Stimulated activated CD4-positive, alpha-beta T cell treated with anti-CD3 and anti-CD28 coated beads, TNF-alpha, amount 100 ng/mL, for 48 hours (primary cell): ENCODE results near the gene ITGA7.

Experiments used
- DNase-seq, 3 donors: peaks; one replicate each; pipeline ENCODE4 v3.0.0-alpha.2; 2020; ENCODE audit warnings: low read depth in 3 of 3

The ITGA7 gene

DNA sequence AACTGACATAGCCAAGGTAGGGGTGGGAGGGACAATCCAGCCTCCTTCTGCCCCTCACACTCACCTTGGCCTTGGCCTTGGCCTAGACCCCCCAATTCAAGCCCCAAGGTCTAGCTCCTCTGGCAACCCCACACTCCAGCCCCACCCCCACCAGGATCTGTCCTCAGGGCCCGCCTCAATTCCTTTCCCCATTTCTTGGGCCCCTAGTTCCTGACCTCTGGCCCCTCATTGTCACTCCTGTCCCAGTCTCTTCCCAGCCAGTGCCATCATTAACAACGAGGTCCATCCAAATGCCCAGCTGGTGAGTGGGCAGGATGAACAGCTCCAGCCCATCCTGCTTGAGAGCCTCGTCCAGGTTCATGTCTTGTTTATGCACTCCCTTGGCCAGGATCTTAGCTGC is 28.4 kb upstream of the ITGA7 start:
- no peak for DNase-seq

DNA sequence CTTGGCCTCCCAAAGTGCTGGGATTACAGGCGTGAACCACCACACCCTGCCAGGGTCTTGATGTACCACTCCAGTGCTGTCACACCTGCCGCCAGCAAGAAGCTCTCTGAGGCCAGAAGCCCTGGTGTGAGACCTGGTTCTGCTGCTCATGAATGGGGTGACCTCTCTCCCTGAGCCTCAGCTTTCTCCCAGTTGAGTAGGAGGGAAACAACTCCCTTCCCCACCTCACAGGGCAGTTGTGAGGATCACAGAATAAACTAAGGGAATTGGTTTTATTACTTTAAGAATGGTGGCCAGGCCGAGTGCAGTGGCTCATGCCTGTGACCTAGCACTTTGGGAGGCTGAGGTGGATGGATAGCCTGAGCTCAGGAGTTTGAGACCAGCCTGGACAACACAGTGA is 26.9 kb upstream of the ITGA7 start:
- no peak for DNase-seq

DNA sequence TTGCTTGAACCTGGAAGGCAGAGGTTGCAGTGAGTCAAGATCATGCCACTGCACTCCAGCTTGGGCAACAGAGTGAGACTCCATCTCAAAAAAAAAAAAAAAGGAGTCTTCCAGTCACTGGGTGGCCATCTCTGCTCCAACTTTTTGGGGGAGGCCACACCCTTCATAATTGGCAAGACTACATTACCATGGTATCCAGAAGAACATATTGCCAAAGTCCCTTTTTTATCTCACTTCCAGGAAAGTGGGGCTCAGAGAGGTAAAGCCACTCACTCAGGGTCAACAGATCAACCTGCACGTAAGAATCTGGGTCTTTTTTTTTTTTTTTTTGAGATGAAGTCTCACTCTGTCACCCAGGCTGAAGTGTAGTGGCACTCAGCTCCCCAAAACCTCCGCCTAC is 26.2 kb upstream of the ITGA7 start:
- DNase-seq = no peak

DNA sequence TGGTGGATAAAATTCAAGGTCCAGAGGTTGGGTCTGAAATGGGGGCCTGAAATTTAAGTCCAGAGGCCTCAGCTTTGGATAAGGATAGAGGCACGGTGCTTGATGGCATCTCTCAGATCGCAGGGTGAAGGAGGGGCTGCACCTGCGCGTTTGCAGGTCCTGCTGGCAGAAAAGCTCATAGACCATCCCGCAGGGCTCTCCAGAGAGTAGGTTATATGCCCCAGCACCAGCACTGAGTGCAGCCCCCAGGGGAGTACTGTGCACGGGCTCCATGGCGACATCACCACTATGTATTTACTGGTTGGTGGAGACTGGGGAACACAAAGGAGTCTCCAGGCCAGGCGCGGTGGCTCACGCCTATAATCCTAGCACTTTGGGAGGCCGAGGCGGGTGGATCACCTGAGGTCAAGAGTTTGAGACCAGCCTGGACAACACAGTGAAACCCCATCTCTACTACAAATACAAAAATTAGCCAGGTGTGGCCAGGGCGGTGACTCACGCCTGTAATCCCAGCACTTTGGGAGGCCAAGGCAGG is 25.4 kb upstream of the ITGA7 start:
- no peak for DNase-seq

DNA sequence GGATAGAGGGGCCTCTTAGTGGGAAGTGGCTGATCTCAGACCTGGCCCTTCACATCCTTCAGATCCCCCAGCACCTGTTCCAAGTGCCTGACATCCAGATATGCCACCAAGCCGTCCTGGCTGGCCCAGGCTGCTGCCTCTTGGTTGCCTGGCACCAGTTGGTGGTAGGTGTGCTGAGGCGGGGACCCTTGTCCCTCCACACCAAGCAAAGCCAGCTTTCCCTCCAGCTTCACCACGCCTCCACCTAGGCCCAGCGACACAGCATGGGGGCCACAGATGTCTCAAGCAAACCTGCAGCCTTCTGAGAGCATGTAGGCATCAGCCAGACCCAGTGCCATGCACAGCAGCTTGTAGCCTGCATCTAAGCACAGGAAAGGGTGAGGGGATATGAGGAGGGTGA is 24.6 kb upstream of the ITGA7 start:
- DNase-seq = no peak

DNA sequence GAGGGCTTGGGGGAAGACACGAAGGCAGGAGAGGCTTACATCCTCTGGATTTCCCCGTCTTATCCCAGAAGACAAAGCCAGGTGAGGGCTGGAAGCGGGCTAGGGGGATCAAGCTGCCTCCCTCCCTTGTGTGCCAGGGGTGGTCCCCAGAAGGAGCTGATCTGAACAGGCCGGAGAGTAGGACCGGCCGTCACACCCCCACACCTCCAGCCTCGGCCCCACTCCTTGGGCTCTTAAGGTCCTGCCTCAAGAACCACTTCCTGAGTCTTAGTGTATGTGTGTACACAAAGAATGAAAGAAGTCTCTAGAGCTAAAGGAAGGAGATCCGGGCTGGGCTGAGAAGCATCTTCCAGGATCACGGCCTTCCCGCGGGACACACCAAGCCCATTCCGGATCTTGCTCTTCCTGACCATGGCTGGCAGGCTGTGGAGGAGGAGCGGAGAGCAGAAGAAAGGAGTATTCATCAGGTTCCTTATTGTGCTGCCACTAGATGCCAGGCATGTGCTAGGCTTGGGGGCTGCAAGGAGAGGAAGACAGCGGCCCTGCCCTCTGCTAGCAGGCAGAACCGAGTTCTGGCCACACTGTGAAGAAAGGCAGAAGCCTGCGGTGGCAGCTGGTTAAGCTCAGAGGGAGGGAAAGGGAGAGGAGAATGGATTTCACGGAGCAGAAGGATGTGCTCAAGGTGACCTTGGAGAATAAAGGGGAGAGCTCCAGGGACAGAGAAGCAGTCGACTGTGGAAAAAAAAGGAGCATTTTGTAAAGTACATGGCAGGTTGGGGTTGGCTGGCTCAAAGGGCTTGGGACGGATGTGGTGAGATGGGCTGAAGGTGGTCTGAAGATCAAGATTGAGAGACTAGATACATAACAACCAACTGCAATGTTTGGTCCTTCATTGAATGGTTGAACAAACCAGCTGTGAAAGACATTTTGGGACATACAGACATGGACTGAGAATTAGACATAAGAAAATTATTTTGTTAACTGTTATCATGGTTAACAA is 22.4 kb upstream of the ITGA7 start:
- no peak for DNase-seq

DNA sequence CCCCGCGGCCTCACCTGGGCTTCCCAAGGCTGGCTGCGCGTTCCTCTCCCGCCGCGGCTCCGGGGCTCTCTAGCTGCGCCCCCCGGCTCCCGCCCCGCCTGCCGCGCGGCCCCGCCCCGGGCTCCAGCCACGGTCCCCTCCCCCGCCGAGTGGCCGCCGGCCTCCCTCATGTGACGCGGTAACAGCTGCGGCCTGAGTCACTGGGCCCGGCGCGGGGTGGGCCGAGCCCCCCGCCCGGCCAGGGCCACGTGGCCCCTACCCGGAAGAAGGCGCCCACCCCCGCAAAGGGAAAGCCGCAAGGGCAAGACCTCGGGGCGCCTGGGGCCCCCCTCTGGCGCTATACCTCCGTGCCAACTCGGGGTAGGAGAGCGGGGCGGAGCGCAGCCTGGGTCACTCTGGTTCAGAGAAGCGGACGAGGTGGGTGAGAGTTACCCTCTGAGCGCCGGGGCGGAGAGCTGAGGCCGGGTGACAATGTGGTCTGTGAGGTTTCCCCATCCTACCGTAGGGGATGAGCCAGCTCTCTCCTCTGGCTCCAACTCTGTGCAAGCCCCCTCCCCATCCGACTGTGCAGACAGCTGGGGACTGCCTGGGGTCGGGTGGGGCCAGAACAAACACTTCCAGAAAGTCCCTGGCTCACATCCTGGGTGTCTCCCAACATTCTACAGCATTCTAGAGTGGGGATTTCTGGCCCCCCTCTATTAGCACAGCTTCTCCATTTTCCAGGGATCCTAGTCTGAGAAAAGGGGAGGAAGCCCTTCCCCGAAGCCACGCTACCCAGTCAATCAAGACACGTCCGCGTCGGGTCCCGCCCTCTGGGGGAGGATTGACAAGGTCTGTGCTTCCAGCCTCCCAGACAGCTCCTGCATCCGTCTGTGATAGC is 21.5 kb upstream of the ITGA7 start, which contains the start of gene CD63:
Gene CD63 (minus strand): TSS at position 71 of the 880 bp plus-strand sequence. CDS start 668 bp downstream, outside the sequence.
- peak; percentile 55 to 73 (median 63) for DNase-seq

DNA sequence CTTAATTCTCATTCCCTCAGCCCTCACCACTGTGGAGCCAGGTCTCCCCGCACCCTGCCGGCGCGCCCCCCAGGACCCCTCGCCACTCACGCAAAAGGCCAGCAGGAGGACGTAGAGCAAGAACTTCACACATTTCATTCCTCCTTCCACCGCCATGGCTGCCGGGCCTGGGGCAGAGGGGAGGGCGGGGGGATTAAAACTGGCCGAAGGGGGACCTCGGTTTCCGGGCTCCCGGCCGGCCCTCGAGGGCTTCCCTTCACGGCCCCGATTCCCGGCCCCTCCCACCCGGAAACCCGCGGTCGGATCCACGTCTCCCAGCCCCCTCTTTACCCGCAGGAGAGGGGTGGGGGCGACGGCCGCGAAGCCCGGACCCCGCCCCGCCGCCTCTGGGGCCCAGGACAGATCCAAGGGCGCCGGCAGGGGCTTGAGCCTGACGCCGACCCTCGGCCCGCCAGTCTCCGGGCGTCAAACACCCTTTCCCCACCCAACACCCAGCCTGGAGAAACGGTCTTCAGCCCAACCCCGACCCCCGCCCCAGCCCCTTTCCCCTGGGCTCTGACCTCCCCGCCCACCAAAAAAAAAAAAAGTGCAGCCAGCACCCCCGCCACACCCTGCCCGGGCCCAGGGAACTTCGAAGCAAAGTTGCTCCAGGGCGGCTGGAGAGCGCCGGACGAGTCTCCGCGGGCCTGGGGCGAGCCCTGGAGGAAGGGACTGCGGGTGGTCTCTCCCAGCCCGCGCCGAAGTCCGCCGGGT is 20.7 kb upstream of the ITGA7 start:
- no peak for DNase-seq

DNA sequence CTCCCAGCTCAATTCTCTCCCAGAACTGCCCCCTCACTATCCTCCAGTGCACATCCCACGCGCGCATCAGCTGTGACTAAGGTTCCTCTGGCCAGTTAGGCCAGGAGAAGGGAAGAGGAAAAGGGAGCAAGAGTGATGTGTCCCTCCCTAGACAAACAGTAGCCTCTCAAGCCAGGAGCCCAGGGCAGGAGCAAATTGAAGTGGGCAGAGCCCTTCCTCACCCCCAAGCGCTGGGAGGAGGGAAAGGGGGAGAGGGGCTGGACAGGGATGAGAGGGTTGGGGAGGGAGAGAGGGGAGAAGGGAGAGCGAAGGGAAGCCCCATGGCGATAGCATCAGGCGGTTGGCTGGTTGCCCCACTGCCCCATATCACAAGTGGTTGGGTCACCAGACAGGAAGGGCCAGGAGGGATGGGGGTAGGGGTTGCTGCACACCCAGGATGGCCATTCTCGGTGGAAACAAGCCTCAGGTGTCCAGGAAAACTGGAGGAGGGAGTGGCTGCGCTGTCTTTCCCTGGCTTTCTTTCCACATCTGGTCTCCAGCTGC is 20.0 kb upstream of the ITGA7 start:
- no peak for DNase-seq

DNA sequence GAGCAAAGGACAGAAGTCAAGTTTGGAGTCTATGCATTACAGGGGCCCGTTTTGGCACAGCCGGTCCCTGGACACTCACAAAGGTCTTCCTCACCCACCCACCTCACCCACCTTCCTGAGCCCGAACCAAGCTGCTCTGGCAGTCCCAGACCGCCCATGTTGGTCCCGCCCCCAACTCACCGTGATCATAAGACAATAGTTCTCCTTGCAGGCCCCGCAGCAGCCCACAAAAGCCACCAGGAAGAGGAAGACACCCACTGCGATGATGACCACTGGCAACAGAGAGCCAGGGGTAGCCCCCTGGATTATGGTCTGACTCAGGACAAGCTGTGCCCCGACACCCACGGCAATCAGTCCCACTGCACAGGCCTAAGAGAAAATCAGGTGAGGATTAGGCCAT is 19.3 kb upstream of the ITGA7 start:
- no peak for DNase-seq

DNA sequence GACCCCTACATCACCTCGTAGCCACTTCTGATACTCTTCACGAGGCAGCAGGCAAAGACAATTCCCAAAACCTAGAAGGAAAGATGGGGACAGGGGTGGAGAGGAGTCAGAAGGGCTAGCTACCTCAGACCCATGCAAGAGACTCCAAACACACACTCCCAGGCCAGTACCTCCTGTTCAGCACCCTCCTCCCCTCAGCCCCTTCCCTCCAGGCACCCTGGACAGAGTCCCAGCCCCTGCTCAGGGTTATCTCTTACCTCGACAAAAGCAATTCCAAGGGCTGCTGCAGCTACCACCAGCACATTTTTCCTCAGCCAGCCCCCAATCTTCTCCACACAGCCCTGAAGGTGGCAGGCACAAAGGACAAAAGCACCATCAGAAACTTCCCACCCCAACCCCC is 17.9 kb upstream of the ITGA7 start:
- DNase-seq = no peak

DNA sequence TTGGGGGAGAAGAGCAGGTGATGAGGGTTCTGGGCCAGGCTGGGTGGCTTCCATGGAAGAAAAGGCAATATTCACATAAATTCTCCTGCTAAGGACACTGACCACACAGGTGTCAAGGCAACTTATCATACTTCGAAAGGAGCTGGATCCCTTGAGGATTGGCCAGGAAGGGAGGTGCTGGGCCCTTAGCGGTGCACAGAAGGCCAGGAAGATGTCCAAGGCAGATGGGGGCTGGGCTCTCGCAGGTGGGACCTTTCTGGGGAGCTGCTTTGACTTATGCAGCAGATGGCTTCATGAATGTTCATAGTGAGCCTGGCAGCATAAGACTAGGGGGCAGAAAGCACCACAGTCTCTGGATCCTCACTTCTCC is 17.2 kb upstream of the ITGA7 start:
- DNase-seq = no peak

DNA sequence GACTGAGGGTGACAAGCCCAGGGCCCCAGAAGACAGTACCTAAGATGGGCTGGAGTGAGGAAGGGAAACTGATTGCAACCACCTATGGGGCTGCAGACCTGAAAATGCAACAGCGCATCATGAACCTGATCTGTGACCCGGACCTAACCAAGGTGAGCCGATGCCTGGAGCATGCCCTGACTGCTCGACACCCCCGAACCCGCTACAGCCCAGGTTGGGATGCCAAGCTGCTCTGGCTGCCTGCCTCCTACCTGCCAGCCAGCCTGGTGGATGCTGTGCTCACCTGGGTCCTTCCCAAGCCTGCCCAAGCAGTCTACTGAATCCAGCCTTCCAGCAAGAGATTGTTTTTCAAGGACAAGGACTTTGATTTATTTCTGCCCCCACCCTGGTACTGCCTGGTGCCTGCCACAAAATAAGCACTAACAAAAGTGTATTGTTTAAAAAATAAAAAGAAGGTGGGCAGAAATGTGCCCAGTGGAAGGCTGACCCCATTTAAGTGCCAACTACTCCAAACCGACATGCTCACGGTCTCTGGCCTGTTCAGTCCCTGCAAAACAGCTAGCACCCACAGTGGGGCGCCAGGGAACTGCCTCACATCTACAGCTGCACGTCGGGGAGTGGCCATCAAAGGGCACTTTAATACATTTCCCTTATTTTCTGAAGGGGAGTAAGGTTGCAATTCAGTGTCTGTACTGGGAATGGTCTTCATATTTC is 16.7 kb upstream of the ITGA7 start:
- DNase-seq = peak in 1 of 3 donors; percentile 58

DNA sequence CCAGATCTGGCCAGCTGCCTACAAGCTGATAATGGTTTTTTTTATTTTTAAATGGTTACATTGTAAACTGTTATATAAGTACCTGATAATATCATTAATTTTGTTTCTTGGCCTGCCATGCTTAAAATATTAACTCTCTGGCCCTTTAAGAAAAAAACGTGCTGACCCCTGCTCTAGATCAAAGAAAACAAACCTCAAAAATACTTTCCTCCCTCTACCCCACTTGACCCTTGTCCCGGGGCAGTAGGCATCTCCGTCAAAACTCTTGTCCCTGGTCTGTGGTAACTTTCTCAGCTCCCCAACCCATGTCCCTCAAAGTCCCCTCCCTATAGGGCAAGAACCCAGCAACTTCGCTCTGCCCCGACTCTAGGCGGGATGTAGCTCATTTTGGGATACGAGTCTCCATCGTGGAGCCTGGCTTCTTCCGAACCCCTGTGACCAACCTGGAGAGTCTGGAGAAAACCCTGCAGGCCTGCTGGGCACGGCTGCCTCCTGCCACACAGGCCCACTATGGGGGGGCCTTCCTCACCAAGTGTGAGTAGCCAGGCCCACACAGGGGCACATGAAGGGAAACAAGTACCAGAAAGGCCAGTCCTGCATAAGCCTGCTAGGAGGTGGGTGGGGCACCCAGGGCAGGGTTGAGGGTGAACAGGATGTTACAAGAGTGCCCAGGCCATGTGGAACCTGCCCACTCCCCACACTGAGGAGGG is 16.0 kb upstream of the ITGA7 start:
- DNase-seq = no peak

DNA sequence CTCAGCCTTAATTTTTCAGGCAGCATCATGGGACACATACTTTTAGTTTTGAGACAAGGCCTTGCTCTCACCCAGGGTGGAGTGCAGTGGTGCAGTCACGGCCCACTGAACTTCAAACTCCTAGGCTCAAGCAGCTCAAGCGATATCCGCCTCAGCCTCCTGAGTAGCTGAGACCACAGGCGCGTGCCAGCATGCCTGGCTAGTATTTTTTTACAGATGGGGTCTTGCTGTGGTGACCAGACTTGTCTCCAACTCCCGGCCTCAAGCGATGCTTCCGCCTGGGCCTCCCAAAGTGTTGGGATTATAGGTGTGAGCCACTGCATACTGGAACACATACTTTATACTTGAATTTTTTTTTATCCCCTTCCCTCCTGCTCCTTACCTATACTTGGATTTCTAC is 15.2 kb upstream of the ITGA7 start:
- no peak for DNase-seq

DNA sequence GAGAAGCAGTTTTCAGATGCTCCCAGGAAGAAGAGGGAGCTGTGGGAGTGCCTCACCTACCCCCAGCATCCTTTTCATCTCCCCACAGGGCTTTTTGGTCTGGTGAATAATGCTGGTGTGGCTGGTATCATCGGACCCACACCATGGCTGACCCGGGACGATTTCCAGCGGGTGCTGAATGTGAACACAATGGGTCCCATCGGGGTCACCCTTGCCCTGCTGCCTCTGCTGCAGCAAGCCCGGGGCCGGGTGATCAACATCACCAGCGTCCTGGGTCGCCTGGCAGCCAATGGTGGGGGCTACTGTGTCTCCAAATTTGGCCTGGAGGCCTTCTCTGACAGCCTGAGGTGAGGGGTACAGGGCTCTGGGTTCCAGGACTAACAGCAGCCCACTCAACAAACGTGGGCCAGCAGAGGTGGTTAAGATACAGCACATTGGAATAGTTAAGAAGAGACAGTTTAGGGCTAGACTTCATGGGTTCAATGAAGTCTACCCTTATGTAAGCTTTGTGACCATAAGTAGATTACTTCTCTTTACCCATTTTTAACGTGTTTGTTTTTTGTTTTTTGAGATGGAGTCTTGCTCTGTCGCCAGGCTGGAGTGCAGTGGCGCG is 14.0 kb upstream of the ITGA7 start:
- no peak for DNase-seq

DNA sequence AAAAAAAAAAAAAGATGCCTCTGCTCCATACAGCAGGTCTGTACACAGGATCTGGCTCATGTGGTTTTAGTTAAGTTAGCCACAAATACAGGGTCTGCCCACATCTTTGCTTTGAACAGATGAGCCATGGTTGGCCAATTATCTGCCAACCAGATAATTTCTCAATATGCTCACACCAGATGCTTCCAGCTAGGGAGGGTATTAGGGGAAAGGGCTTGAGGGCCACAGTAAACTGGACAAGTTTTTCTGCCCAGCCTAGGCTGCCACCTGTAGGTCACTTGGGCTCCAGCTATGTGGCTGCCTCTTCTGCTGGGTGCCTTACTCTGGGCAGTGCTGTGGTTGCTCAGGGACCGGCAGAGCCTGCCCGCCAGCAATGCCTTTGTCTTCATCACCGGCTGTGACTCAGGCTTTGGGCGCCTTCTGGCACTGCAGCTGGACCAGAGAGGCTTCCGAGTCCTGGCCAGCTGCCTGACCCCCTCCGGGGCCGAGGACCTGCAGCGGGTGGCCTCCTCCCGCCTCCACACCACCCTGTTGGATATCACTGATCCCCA is 13.3 kb upstream of the ITGA7 start:
- DNase-seq = no peak

DNA sequence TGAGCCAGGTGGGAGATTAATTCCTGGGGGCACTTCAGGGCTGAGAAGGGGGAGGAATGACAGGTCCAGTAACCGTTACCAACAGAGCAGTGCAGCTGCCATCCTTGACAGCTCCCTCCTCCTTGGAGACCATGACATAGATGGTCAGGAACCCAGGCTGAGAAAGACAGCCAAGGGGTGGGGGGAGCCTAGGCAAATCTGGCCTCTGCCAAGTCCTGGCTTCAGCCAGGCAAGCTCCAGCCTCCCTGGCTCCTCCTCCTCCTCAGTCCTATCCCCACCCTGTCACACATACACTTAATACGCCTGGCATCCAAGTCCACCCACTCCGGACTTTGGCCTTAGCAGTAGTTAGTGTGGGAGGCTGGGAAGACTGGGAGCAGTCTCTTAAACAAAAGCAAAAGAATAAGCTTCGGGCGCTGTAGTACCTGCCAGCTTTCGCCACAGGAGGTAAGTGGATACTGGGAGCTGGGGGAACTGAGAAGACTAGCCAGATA is 12.4 kb upstream of the ITGA7 start, which contains the start of gene RDH5:
Gene RDH5 (plus strand): TSS at position 323 of the 494 bp plus-strand sequence. CDS start 792 bp downstream, outside the sequence.
- no peak for DNase-seq

DNA sequence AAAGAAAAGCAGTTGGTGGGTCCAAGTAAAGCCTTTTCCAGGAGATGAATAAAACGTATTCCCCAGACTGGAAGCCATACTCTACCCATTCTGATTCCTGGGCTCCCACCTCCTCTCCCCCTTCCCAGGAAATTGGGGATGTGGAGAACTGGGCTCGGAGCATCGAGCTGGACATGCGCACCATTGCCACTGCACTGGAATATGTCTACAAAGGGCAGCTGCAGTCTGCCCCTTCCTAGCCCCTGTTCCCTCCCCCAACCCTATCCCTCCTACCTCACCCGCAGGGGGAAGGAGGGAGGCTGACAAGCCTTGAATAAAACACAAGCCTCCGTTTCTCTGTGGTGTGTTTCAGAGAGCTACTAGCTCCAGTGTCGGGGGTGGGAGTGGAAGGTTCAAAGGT is 11.7 kb upstream of the ITGA7 start:
- no peak for DNase-seq
